Measurements from ENCODE around the gene HERC2.

DNA sequence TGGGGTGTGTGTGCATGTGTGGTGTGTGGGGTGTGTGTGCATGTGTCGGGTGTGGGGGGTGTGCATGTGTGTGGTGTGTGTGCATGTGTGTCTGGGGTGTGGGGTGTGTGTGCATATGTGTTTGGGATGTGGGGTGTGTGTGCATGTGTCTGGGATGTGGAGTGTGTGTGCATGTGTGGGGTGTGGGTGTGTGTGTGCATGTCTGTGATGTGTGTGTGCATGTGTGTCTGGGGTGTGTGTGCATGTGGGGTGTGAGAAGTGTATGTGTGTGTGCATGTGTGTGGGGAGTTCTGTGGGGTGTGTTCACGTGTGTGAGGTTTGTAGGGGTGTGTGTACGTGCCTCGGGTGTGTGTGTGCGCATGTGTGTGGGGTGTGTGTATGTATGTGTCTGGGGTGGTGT is 216.2 kb downstream of the HERC2 start:
- TF ChIP-seq CTCF (IDR thresholded peaks at IDR 0.05; ENCODE audit: borderline replicate concordance, extremely low read depth, low read length, poor library complexity, severe bottlenecking) (no peak), EZH2 (IDR thresholded peaks at IDR 0.05; ENCODE audit: borderline replicate concordance, low read depth, low read length, severe bottlenecking) (no peak)

Data from DND-41 (cell line).